Measurements from ENCODE around the gene ONECUT1. TPM values are rescaled to one million over a fixed set of nuclear protein-coding genes. Genes with fewer than 3 reads are reported as not detected.

Gene ONECUT1
- total RNA-seq, 2 experiments from 2014 or later, result not detected

DNA sequence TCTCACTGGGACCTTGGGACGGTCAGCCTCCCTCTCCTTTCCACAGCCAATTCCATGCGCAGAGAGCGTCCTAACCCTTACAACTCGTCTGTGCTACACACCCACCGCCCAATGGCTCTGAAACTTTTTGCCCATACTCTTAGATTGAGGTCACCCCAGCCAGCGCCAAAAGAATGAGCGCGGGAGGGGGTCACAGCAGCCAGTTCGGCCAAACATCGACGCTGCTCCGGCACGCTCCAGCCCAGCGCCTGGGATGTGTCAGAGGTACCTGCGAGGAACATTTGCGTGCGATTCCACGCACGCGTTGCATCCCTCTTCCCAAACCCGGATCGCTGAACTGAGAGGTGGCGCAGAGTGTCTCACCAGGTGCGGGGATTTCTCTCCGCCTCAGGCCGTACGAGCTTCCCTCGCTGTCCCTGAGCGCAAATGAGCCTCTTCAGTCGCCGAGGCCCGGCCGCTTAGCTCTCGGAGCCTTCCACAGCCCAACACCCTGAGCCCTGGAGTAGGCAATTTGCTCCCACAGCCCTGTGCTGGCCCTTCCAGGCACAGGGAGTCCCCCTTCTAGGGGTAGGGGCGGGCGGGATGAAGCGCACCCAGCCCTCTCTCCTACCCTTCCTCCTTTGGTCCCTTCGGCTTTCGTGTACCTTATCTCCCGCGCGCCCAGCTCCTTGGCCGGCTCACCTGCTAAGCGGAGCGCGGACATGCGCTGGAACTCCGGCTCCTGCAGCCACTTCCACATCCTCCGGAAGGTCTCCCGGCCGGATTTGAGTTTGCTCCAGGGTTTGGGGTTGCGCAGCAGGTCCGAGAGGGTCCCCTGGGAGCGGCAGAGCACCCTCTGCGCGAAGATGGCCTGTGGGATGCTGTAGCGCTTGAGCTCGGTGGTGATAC is 1.8 kb downstream of the ONECUT1 start:
- POLR2A ChIA-PET, result interaction anchor here (1.0 kb wide), 1 partner anchor 23 kb away, joined by 3 read pairs; no protein-coding TSS in a partner anchor
- H3K4me3 Mint-ChIP-seq, result peak overlapping the region; percentile 12
- TF ChIP-seq, protein P1, sequence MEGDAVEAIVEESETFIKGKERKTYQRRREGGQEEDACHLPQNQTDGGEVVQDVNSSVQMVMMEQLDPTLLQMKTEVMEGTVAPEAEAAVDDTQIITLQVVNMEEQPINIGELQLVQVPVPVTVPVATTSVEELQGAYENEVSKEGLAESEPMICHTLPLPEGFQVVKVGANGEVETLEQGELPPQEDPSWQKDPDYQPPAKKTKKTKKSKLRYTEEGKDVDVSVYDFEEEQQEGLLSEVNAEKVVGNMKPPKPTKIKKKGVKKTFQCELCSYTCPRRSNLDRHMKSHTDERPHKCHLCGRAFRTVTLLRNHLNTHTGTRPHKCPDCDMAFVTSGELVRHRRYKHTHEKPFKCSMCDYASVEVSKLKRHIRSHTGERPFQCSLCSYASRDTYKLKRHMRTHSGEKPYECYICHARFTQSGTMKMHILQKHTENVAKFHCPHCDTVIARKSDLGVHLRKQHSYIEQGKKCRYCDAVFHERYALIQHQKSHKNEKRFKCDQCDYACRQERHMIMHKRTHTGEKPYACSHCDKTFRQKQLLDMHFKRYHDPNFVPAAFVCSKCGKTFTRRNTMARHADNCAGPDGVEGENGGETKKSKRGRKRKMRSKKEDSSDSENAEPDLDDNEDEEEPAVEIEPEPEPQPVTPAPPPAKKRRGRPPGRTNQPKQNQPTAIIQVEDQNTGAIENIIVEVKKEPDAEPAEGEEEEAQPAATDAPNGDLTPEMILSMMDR (IDR thresholded peaks at IDR 0.05), result no peak
- CTCF ChIA-PET, result interaction anchor here (1.3 to 1.4 kb wide), 2 partner anchors 8 to 10 kb away, joined by 3 to 4 read pairs; no protein-coding TSS in a partner anchor
- peaks cover 20% of the 10 kb centered on the region for H3K4me1 Mint-ChIP-seq (ENCODE audit: low read depth)
- intact Hi-C loops (cut with micrococcal nuclease), result no loop called here
- H3K27ac Mint-ChIP-seq, result no peak overlapping the region
- no peak for ATAC-seq
- no peaks in the 10 kb centered on the region for H3K9me3 Mint-ChIP-seq
- H3K36me3 Mint-ChIP-seq (ENCODE audit: low read depth), result no peaks in the 10 kb centered on the region
- peaks cover 77% of the 10 kb centered on the region for H3K27me3 Mint-ChIP-seq
- DNase-seq, result no peak

- intact Hi-C loops (cut with micrococcal nuclease), result no loop called here
- Mint-ChIP-seq H3K36me3 (ENCODE audit: low read depth) (no peaks in the 10 kb centered on the region), H3K9me3 (no peaks in the 10 kb centered on the region), H3K4me3 (peak overlapping the region; percentile 12), H3K27ac (no peak overlapping the region), H3K4me1 (ENCODE audit: low read depth) (peaks cover 25% of the 10 kb centered on the region), H3K27me3 (peaks cover 78% of the 10 kb centered on the region)
- ChIA-PET POLR2A (interaction anchor here (1.0 kb wide), 1 partner anchor 22 kb away, joined by 3 read pairs; no protein-coding TSS in a partner anchor), CTCF (interaction anchor here (0.8 to 1.4 kb wide), 3 partner anchors 7 to 31 kb away, joined by 3 to 4 read pairs (median 3); no protein-coding TSS in a partner anchor)
- DNase-seq (no peak), ATAC-seq (no peak)
- TF ChIP-seq, protein P1 (IDR thresholded peaks at IDR 0.05), result no peak
Measured at GRCh38 chr15:52787549-52788098, 2.5 kb downstream of the ONECUT1 start.

- ChIA-PET CTCF (interaction anchor here (0.8 to 1.3 kb wide), 3 partner anchors 9 to 137 kb away, joined by 3 to 4 read pairs (median 3); no protein-coding TSS in a partner anchor), POLR2A (no interaction called here)
- Mint-ChIP-seq H3K36me3 (ENCODE audit: low read depth) (no peaks in the 10 kb centered on the region), H3K9me3 (no peaks in the 10 kb centered on the region), H3K27ac (no peak overlapping the region), H3K4me1 (ENCODE audit: low read depth) (peaks cover 25% of the 10 kb centered on the region), H3K4me3 (no peak overlapping the region), H3K27me3 (peaks cover 77% of the 10 kb centered on the region)
- ATAC-seq (no peak), DNase-seq (no peak)
- intact Hi-C loops (cut with micrococcal nuclease), result no loop called here
- TF ChIP-seq, protein P1 (IDR thresholded peaks at IDR 0.05), result no peak
Measured at GRCh38 chr15:52787123-52787503, 3.0 kb downstream of the ONECUT1 start.

- Mint-ChIP-seq H3K36me3 (ENCODE audit: low read depth) (no peaks in the 10 kb centered on the region), H3K27me3 (peaks cover 75% of the 10 kb centered on the region), H3K4me1 (ENCODE audit: low read depth) (peaks cover 25% of the 10 kb centered on the region), H3K27ac (no peak overlapping the region), H3K4me3 (no peak overlapping the region), H3K9me3 (no peaks in the 10 kb centered on the region)
- intact Hi-C loops (cut with micrococcal nuclease), result no loop called here
- ATAC-seq (no peak), DNase-seq (no peak)
- CTCF ChIA-PET, result interaction anchor here (0.8 to 1.3 kb wide), 3 partner anchors 8 to 138 kb away, joined by 3 to 4 read pairs (median 3); no protein-coding TSS in a partner anchor
- TF ChIP-seq, protein P1 (IDR thresholded peaks at IDR 0.05), result no peak
- POLR2A ChIA-PET, result no interaction called here
Measured at GRCh38 chr15:52786436-52787122, 3.6 kb downstream of the ONECUT1 start.

Data from activated CD8-positive, alpha-beta T cell treated with anti-CD3 and anti-CD28 coated beads for 36 hours (primary cell).